Nephron (organoid): ENCODE measurements around the gene PADI6.

Experiments
- H3K27ac Mint-ChIP-seq, 3 experiments: 2 replicates each; pipeline ENCODE4 v1.8.0; 2020; ENCODE audit warnings: mixed read lengths in 3 of 3, mild to moderate bottlenecking in 2 of 3, moderate library complexity in 1 of 3
- H3K27me3 Mint-ChIP-seq: 2 replicates; pipeline ENCODE4 v1.8.0; 2021; ENCODE audit warnings: low read depth, mild to moderate bottlenecking, moderate library complexity, mixed read lengths
- H3K36me3 Mint-ChIP-seq: 2 replicates; pipeline ENCODE4 v1.8.0; 2020; ENCODE audit warnings: low read depth, mixed read lengths
- H3K4me1 Mint-ChIP-seq: 2 replicates; pipeline ENCODE4 v1.8.0; 2020; ENCODE audit warnings: mixed read lengths
- H3K4me3 Mint-ChIP-seq, 3 experiments: 2 replicates each; pipeline ENCODE4 v1.8.0; 2020; ENCODE audit warnings: mild to moderate bottlenecking in 3 of 3, mixed read lengths in 3 of 3, moderate library complexity in 2 of 3
- H3K9me3 Mint-ChIP-seq: 2 replicates; pipeline ENCODE4 v1.8.0; 2020; ENCODE audit warnings: mixed read lengths
- CTCF ChIP-seq, 3 experiments: fragments of 200-600 bp; sonication (generic); IDR thresholded peaks; one replicate each; pipeline ENCODE4 v1.5.0; 2021; ENCODE audit warnings: antibody characterized with exemption in 3 of 3; ENCODE audit not compliant: unreplicated experiment in 3 of 3

The PADI6 gene

GRCh38 chr1:17392199-17392740 lies 20.3 kb downstream of the PADI6 start:
- H3K36me3 Mint-ChIP-seq, result no peaks in the 10 kb centered on the region
- no peaks in the 10 kb centered on the region for H3K4me1 Mint-ChIP-seq
- no peak for TF ChIP-seq CTCF (IDR thresholded peaks at IDR 0.05; ENCODE audit: unreplicated experiment in 3 of 3)

GRCh38 chr1:17393230-17393629 lies 21.2 kb downstream of the PADI6 start:
- Mint-ChIP-seq H3K4me1 (no peaks in the 10 kb centered on the region), H3K36me3 (no peaks in the 10 kb centered on the region), H3K9me3 (no peaks in the 10 kb centered on the region), H3K27me3 (peaks cover 18% of the 10 kb centered on the region), H3K27ac (no peak overlapping the region), H3K4me3 (no peak overlapping the region)
- no peak for TF ChIP-seq CTCF (IDR thresholded peaks at IDR 0.05; ENCODE audit: unreplicated experiment in 3 of 3)

More at GRCh38 chr1:17392199-17392740, 20.3 kb downstream of the PADI6 start:
- no peaks in the 10 kb centered on the region for H3K9me3 Mint-ChIP-seq
- no peak overlapping the region for H3K27ac Mint-ChIP-seq
- no peak overlapping the region for H3K4me3 Mint-ChIP-seq
- H3K27me3 Mint-ChIP-seq, result peaks cover 18% of the 10 kb centered on the region

- H3K9me3 Mint-ChIP-seq, result no peaks in the 10 kb centered on the region
- no peak overlapping the region for H3K27ac Mint-ChIP-seq
- H3K36me3 Mint-ChIP-seq, result no peaks in the 10 kb centered on the region
- no peak overlapping the region for H3K4me3 Mint-ChIP-seq
- TF ChIP-seq CTCF (IDR thresholded peaks at IDR 0.05; ENCODE audit: unreplicated experiment in 3 of 3), result no peak
- H3K4me1 Mint-ChIP-seq, result no peaks in the 10 kb centered on the region
- H3K27me3 Mint-ChIP-seq, result peaks cover 6% of the 10 kb centered on the region
Observed at GRCh38 chr1:17397910-17398695, 26.1 kb downstream of the PADI6 start.

- Mint-ChIP-seq H3K36me3 (no peaks in the 10 kb centered on the region), H3K27me3 (peaks cover 2% of the 10 kb centered on the region), H3K4me1 (no peaks in the 10 kb centered on the region), H3K4me3 (no peak overlapping the region), H3K27ac (no peak overlapping the region), H3K9me3 (no peaks in the 10 kb centered on the region)
- TF ChIP-seq CTCF (IDR thresholded peaks at IDR 0.05; ENCODE audit: unreplicated experiment in 3 of 3), result no peak
Observed at GRCh38 chr1:17400725-17401341, 28.8 kb downstream of the PADI6 start.

GRCh38 chr1:17401841-17402240 lies 29.8 kb downstream of the PADI6 start:
- no peaks in the 10 kb centered on the region for H3K27me3 Mint-ChIP-seq
- no peaks in the 10 kb centered on the region for H3K4me1 Mint-ChIP-seq
- H3K4me3 Mint-ChIP-seq, result no peak overlapping the region
- no peak for TF ChIP-seq CTCF (IDR thresholded peaks at IDR 0.05; ENCODE audit: unreplicated experiment in 3 of 3)
- H3K36me3 Mint-ChIP-seq, result peaks cover 3% of the 10 kb centered on the region
- no peaks in the 10 kb centered on the region for H3K9me3 Mint-ChIP-seq
- no peak overlapping the region for H3K27ac Mint-ChIP-seq
